Cortex of kidney (tissue), 1 donor: ENCODE results near the gene CHI3L2.
"Not testable (repeated sequence)": the region's sequence is repeated elsewhere in the genome, so short reads cannot be mapped to it uniquely, and the experiment has no call there.

ENCODE experiments used
- DNase-seq: peaks from one replicate; lab custom pipeline; 2025; lab: John Stamatoyannopoulos, UW

Gene CHI3L2

DNA sequence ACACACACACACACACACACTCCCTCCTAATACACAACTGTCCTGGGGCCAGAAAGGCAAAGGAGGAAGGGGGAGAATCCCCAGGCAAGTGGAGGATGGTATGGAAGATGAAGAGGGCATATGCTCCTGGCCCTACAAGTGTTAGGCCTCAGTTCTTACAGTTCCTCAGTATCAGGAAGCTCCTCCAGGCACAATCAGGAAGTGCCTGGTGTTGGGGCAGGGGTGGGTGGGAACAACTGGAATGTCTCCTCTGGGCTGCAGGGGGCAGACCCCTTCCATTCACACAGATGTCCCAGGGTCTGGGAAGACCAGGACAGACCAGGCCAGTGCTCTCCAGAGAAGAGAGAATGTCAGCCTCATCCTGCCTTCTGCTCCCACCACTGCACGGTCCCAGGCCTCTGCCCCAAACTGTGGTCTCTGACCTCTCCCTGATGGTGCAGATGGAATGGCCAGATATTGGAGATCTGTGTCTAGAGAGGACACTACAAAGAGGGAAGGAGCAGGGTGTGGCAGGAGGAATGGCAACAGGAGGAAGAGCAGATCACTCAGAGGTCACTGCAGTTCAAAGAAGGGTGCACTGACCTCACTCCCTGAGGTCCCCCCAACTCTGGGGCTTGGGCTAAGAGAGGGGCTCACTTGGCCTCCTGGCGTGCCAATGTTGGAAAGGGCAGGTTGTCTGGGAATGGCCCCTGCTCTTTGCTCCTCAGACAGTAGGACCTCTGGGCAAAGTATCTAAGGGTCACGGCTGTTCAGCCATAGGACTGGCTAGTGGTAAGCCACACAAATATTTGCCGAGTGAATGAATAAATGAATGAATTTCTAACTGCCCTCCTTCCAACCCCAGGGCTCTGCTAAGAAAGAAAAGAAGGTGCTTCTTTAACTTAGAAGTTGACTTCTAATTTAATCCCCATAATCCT is 24.5 kb upstream of the CHI3L2 start:
- DNase-seq, result no peak

GRCh38 chr1:111203681-111204200 is 23.8 kb upstream of the CHI3L2 start:
- DNase-seq, result peak; percentile 12

- DNase-seq, result no peak
Observed at GRCh38 chr1:111204201-111204982, 23.1 kb upstream of the CHI3L2 start.

- DNase-seq, result no peak
Observed at GRCh38 chr1:111204983-111205713, 22.4 kb upstream of the CHI3L2 start.

GRCh38 chr1:111205714-111206050 is 21.8 kb upstream of the CHI3L2 start:
- no peak for DNase-seq

DNA sequence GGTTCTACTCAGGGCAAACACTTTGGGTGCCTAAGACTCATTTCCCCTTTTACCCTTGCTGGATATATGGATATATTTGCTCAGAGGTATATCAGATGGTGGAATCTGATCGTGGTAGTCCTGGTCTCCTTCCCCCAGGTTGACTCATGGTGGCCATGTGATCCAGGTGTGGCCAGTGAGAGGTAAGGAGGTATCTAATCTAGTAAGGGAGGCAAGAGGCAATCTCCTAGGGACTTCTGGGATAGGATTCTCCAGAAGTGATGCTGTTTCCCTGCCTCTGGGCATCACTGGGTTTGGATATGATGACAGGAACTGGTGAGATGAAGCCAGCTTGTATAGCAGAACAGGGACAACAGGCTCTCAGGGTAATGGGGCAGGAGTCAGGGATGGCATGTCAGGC is 18.6 kb upstream of the CHI3L2 start:
- DNase-seq, result no peak

GRCh38 chr1:111209622-111210021 is 17.9 kb upstream of the CHI3L2 start:
- DNase-seq, result no peak

DNA sequence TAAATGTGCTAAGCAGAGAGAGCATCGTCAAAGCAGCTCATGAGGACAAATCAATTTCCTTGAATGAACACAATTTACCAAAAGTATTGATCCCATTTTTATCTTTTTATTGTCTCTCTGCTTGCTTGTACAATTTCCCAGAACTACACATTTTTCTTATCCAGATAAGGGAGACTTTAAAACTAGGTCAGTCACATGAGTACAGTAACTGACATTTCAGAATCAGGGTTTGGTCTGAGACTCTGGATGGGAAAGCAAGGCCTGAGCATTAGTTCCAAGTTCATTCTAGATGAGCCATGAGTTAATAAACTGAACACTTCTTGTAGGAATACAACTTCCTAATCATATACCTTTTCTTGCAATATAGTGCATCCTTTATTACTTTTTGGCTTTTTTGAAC is 15.6 kb upstream of the CHI3L2 start:
- DNase-seq, result no peak

GRCh38 chr1:111212634-111213335 is 14.7 kb upstream of the CHI3L2 start:
- no peak for DNase-seq

GRCh38 chr1:111213412-111213811 is 14.1 kb upstream of the CHI3L2 start:
- DNase-seq, result no peak

- no peak for DNase-seq
Observed at GRCh38 chr1:111214074-111214801, 13.3 kb upstream of the CHI3L2 start.

DNA sequence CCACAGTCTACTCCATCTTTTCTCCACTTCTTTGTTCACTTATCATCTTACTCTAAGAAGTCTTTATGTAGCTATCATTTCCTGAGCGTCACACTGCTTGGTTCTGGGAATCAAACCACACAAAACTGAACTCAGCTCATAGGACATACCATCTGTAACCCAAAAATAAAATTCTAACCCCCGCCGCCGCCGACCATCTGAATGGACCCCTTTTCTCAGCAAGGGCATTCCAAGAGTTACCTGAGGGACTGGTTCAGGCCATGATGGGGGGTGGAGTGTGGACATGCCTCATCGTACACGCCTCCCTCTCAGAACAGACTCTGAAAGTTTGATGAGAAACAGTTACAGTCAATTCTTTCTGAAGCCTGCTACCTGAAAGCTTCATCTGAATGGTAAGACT is 12.6 kb upstream of the CHI3L2 start:
- DNase-seq, result no peak

GRCh38 chr1:111215285-111215684 is 12.2 kb upstream of the CHI3L2 start:
- not testable (repeated sequence) for DNase-seq

DNA sequence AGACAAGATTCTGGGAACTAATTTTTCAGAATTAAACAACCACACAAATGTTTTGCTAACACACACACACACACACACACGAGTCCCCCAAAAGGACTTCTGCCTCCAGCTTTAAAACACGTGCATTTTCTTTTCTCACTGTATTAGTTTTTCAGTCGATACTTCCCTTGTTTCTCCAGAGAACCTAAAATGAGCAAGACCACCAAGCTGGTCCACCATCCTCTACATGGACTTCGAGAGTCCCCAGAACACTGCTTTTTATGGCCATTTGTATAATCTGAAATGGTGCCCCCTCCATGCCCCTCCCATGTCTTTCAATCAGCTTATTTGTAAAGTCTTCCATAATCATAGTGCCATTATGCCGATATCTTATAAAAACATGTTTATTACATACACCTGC is 10.8 kb upstream of the CHI3L2 start:
- no peak for DNase-seq

DNA sequence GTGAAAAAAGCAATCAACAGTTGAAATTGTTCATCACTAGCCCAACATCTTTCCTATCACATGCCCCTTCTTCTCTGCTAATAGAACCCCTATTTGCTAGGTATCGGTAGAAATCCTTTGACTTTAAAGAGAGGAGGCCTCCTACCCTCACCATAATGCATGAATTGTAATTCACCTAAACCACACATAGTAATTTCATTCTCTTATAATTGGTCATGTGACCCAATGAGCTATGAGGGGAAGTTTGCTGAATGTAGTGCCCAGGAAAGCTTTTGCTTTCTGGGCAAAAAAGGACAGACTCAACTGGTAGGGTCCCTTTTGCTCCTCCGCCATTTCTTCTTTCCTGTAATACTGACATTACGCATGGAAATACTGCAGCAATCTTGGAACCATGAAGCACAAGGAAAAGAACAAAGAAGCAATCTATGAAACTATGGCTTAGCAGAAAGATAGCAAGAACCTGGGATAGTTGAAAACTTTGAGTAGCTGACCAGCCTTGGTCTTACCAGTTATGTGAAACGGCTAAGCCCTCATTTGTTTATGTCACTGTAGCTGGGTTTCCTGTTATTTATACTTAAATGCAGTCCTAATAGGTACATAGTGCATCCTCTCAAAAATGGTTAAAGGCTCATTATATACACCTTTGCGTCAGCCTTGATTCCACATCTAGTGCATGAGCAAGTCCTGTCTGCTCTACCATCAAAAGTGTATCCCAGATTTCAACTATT is 10.2 kb upstream of the CHI3L2 start:
- DNase-seq, result no peak

GRCh38 chr1:111218701-111219556 is 8.6 kb upstream of the CHI3L2 start:
- no peak for DNase-seq

GRCh38 chr1:111219557-111220286 is 7.8 kb upstream of the CHI3L2 start:
- DNase-seq, result no peak

DNA sequence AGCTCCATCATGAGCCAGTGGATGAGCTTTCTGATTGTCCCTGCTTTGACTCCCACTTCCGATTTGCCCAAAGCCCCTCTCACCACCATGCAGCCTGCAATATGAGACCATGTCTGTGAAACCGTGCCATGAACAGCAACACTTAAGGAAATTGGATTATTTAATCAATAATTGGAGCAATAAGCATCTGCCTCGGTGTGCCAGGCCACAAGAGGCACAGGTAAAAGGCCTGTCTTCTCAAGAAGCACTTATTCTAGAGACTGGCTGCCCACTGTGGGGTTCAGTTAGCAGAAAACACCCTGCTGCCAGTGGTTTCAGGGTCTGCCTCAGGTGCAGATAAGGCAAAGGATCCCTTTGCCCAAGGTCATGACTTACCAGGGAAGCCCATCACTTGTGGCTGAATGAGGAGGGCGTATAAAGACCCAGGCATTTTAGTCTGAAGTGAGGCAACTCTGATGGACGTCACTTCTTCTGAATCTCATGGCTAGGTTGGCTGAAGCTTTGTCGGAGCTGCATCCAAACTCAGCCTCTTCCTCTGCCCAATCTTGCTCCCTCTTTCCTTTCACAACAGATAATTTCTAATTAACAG is 7.1 kb upstream of the CHI3L2 start:
- no peak for DNase-seq
